COLO668 (cell line): ENCODE results near the gene RAPSN.

Experiments
- DNase-seq: peaks from one replicate; lab custom pipeline; 2025; ENCODE audit not compliant: unreplicated experiment; lab: John Stamatoyannopoulos, UW

Gene RAPSN

DNA sequence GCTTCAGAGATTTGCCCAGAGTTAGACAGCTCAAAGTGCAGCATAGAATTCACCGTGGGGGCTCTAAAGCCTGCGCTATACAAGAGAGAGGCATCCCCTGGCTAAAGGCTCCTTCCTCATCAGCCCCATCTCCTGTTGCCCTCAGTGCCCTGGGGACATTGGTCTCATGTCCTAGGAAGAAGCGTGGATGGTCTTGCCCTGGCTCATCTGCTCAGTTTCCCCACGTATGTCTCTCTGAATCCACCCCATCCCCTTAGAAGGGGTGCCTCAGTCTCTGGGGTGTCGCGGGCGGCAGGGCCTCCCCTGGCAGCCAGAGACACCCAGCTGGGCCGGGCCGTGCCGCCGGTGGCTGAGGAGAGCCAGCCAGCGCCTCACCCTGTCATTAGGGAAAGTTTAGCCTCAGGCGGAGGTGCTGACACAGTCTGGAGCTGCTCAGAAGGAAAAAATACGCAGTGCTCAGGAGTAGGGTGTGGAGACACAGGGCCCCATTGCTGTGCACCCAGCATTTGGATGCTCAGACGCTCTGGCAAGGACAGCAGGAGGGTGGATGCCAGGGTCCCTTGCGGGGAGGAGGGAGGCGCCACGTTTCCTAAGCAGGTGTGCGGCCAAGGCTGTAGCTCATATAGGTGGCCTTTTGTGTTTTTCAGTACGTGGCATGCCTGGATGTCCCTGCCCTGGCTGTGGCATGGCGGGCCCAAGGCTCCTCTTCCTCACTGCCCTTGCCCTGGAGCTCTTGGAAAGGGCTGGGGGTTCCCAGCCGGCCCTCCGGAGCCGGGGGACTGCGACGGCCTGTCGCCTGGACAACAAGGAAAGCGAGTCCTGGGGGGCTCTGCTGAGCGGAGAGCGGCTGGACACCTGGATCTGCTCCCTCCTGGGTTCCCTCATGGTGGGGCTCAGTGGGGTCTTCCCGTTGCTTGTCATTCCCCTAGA, 39.2 kb downstream of the RAPSN start:
- no peak for DNase-seq

DNA sequence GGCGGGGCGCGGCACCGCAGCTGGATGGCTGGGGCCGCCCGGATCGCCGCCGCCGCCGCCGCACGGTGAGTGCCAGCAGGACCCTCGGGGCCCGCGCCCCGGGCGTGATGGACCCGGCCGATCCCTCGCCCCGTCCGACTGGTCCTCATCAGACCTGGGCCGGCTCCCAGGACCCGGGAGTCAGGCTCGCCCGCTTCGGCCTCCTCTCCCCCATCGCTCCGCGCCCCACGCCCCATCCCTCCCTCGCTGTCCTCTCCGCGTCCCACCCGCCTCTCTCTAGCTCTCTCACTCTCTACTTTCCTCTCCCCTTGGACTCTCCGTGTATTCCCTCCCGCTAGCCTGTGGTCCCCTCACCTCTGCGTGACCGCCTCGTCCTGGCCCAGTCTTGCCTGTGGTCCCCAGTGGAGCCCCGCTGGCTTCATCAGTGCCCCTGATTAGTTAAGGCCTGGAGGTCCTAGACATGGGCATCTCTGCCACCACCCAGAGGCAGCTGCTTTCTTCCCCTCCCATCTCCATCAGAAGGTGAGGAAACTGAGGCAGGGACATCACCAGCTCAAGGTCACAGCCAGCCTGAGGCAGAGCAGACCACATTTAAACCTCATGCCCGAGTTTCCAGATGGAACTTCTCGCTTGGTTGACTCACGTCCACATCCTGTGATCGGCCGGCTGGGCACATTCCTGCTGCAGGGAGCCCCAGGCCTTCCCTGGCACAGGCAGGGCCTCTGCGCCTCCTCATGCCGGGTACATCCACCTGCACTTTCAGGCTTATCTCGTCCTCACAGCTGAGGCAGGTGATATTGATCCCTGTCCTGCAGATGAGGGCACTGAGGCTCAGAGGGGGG, 40.1 kb downstream of the RAPSN start:
- peak; percentile 57 for DNase-seq

DNA sequence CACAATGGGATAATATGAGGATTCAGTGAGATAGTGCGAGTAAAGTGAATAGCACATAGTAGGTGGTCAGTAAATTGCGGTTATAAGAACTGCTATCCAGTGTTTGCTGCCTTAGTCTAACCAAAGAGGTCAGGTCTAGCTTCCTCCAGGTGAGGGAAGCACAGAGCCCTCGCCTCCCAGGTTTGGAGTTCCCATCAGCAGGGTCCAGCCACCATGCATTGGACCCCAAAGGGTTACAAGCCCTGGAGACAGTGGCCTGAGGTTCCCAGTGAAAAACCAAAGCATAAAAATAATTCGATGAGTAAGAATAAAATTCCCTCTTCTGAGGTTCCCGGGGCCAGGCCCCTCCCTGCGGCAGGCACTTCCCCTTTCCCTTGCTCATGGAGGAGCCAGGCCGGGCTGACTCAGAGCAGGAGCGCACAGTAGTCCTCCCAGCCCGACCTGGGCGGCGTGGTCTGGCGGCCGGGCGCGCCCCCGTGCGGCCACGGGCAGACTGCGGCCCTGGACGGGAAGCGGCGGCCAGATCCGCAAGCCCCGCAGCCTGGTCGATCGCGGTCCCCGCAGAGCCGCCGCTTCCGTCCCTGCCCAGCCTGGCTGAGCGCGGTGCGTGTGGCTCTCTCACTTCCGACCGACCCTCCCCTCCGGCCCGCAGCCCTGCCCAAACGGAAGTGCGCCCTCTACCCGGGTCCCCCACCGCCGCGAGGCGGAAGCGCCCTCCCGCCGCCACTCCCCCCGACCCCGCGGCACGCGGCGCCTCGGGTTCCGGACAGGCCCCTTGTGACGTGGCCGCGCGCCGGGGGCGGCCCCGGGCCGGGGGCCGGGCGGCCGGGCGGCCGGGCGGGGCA, 41.0 kb downstream of the RAPSN start, which contains the start of gene SLC39A13:
TSS of gene SLC39A13 (plus strand) at position 845 of the 845 bp plus-strand sequence. CDS start 1,505 bp downstream, outside the sequence.
- DNase-seq = peak; percentile 97

DNA sequence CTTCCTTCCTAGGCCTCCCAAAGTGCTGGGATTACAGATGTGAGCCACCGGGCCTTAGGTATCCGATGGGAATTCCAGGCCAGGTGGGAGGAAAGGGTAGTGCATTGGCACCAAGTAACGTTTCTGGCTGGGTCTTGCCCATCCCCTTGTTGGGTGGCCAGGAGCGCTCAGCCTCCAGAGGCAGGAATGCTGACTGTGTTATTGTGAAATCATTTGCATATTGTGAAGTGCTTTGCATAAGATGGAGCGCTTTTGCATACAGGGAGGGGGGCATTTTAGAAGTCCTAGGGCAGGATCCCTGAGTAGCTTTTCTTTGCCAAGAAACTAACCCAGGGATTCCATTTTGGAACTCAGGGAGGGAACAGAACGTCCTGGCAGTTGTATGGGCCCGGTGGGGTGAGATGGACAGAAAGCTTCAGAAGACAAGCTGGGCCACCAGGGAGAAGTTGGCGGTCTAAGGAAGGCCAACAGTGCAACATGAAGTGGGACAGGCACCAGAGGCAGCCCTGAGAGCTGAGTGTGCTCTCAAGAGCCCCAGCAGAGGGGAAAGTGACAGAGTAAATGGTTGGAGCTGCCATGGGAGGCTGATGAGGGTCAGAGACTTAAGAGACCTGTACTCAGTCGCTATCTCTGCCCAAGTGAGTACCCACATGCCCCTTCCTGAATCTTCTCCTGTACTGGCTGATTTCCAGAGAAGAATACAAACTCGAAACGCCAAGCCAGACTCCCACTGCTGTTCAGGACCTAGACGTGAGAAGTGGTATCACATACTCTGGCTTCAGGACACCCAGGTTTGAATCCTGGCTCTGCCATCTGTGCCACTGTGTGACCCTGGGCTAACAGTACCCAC, 41.8 kb downstream of the RAPSN start:
- DNase-seq = no peak

DNA sequence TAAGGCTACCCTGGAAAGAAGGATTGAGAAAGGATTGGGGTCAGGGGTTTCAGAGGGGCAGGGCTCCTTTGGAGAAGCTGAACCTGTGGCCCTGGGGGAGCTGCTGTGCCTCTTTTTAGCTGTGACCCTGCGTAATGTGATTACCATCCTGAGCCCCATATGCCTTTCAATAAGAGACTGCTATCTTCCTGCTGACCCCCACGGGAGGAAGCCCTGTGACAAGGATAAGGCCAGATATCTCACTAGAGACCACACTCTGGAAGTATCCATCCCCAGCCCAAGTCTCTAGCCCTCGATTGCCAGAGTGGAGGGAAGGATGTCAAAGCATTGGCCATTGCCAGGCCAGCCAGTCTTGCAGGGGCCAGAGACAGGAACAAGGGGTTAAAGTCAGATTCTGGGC, 45.4 kb downstream of the RAPSN start:
- no peak for DNase-seq

DNA sequence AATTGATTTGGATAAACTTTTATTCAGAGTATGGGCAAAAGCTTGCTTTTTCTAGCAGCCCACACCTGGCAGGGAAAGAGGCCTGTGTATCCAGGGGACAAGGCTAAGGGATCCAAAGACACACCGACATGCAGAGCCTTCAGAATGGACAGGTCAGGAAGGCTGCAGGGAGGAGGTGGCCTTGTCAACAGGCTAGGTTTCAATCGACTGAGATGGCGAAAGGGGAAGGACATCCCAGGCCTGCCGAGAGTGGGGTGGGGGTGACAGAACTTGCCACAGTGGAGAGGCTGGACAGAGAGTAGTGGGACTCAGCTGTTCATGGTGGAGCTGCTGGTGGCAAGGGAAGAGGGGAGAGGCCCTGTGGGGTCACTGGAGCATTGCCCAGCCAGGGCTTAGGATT, 45.8 kb downstream of the RAPSN start:
- no peak for DNase-seq

DNA sequence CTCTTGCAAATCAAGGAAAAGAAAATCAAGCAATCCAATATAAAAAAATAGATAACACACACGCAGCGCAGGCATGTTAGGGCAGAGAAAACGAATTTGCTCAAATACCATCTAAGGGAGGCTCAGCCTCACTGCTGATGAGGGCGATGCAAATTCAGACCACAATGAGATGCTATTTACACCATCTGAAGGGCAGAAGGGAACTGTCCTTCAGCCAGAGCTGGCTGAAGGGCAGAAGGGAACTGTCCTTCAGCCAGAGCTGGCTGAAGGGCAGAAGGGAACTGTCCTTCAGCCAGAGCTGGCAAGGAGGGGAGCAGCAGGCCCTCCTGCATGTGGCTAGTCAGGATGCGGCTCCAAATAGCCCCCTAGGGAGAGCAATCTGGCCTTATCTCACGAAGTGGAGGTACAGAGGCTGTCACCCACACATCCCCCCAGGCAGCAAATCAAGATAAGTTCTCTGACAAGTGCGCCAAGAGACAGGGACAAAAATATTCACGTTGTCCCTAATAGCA, 48.1 kb downstream of the RAPSN start:
- no peak for DNase-seq

DNA sequence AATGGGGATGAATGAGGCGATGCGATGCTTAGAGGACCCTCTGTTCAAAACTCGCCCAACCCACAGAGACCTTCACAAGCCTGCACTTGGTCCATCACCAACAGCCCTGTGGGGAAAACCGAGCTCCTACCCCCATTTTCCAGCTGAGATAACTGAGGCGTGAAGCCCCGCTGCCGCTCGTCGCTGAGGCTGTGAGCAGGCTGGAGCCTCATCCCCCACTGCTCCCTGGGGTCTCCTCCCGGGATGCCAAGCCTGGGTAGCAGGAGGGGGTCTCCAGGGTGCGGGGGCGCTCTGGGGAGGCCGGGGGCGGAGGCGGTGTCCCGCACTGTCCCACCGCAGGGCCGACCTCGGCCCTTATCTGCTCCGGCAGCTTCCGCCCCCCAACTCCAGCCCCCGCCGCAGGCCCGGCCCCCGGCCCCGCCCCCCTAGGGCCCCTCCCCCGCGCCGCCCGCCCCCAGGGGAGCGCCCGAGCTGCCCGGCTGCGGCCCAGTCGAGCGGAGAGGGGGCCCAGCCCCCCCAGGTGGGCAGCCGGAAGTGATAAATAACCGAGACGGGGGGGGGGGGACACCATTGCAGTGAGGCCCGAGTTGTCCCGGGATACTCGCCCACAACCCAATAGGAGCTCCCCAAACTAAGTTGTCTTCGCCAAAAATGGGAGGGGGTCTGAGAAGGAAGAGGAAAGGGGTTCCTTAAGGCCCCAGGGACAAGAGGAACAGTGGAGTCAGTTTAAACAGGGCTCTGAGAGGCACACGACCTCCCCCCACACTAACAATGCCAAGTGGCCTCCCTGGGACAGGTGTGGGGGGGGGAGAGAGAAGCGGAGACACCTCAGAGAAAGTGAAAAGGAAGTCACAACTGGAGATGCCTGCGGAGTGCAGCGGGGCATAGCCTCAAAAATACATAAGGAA, 48.8 kb downstream of the RAPSN start:
- no peak for DNase-seq

DNA sequence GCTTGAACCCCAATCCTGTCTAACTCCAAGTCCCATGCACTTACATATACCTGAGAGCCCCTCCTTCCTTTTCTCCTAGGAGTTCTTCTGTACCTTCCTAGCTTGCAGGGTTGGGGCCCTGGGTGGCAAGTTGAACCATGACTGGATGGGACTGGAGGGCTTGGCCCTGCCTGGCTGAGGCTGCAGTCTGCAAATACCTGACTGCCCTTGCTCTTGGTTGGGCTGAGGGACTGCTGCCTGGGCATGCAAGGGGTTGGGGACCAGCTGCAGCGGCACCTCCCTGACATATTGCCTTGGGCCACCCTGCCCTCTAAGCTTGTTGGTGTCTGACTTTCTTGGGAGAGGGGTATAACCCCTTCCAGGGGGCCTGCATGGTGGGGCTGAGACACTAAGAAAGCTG, 50.4 kb downstream of the RAPSN start:
- DNase-seq = no peak

DNA sequence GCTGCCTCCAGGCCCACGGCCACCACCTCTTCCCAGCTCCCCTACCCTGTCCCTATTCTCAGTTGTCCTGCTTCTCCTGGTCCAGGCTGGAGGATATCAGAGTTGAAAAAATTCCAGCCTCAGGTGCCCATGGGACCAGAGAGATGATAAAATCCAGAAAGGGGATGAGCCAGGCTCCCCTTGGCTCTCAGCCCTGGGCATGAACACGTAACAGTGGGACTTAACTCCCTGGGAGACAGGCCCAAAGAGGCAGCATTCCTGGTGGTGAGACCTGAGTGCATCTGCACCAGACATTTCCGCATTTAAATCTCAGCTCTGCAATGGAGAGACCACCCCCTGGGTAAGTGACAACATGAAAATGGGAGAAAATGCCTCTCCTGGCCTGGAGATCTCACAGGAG, 50.9 kb downstream of the RAPSN start:
- DNase-seq = no peak

DNA sequence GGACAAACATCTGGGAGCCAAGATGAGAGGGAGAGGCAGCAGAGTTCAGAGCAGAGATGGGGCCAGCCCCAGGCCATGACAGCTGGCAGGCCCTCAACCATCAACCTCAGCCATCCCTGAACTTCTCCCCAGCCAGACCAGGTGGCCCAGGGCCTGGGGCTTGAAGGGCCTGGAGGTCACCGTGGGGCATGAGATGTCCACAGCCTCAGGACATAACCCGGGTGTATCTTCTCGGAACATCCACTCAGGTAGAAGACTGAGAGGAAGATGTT, 53.0 kb downstream of the RAPSN start:
- DNase-seq = no peak

DNA sequence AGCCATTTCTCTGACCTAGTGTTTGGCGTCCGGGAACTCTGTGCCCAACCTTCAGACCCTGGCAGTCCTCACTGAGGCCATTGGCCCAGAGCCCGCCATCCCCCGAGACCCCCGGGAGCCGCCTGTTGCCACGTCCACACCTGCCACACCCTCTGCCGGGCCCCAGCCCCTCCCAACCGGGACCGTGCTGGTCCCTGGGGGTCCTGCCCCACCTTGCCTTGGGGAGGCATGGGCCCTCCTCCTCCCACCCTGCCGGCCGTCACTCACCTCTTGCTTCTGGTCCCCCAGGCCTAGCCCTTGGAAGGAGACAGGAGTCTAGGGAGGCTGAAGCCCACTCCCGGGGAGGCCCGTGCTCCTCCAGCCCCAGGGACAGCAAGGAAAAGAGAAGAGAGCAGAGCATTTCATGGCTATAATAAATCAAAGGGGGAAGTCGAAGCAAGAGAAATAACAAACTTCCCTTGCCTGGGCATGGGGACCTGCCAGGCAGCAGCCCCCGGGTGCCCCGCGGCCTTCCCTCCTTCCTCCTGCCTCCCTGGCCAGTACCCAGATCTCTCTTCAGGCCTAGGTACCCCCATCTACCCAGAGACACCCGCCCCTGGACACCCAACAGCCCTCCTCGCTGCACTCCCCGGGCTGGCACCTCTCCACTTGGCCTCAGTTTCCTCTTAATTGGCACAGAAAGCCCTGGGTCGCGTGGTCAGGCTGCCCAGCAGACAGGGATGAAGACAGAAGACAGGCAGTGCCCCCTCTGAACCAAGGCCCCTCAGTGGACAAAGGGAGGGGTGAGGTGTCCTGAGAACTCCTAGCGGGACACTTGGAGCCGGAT, 53.5 kb downstream of the RAPSN start:
- DNase-seq = no peak

DNA sequence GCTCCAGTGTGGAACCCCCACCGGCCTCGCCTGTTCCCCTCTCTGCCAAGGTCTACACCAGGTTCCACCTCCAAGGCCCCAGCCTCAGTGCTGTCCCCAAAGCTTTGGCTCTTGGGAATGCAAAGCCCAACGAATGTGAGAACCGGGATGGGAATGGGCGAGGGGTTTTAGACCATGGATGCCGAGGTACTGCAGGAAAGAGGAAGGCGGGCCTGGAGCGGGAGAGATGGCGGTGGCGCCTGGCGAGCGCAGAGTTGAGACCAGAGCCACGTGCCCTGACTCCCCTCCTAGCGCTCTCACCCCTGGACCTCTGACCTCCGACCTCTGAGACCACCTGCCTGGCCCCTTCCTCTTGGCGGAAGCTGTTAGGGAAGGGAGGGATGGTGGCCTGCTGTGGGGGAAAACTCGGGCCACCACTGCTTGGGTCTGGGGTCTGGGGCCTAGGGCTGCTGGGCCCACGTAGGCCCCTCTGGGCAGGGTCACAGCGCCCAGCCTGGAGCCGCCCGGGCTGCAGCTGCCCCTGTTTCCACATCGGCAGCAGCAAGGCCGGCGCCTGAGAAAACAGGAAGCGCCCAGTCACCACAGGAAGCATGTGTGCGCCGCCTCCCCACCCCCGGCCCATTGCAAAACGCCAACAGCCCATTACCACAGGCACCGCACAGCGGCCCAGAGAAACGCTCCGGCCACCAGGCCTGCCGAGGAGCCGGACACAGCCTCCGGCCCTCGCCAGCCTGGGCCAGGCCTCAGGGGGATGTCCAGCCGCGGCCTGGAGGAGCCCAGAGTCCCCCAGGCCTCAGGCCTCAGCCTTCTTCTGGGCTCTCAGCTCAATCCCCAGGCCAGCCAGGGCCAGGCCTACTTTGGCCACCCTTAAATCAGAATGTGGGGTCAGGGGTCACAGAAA, 54.4 kb downstream of the RAPSN start:
- no peak for DNase-seq

DNA sequence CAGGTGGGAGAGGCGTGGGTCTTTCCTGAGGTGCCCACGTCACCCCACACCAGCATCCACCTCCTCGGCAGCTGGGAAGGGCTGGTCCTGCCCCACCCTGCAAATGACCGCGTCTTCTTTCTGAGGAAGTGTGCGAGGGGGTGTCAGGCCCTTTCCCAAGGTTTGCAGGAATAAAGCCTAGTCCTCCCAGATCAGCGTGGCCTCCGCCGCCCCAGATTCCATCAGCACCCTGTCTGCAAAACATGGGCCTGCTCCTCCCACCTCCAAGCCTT, 55.0 kb downstream of the RAPSN start:
- DNase-seq = no peak

DNA sequence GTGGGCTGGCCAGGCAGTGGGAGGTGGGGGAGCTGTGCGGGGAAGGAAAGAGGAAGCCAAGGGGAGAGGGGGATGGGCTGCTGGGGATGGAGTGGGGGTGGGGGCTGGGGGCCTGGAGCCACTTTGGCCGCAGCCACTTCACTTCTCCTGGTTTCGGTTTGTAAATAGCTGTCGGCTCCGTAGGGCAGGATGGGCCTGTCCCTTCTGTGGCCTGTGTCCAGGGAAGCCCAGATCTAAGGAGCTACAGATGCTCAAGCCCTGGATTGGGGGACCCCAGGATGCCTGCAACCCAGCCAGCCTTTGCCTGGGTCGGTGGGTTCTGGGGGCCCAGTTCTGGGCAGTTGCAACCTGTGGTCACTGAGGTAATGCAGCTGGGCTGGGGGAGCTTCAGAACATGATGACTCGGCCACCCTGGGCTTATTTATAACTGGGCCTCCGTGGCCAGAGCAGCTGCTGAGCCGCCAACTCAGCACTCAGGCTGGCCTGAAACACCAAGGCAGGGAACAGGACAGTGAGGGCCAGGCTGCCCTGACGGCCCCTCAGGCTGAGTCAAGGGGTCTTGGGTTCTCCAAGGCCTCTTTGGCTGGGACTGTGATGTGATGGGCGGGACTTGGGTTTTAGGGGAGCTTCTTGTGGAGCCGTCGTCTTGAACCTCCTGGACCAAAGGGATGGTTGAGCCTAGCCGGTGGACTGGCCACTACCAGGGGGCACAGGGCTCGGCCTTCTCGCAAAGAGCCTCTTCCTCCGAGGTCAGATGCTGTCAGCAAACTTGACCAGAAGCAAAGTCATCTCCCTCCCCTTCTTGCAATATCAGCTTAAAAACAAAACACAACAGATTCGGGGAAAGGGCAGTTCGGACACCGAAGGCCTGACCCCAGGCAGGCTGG, 55.5 kb downstream of the RAPSN start:
- DNase-seq = no peak

DNA sequence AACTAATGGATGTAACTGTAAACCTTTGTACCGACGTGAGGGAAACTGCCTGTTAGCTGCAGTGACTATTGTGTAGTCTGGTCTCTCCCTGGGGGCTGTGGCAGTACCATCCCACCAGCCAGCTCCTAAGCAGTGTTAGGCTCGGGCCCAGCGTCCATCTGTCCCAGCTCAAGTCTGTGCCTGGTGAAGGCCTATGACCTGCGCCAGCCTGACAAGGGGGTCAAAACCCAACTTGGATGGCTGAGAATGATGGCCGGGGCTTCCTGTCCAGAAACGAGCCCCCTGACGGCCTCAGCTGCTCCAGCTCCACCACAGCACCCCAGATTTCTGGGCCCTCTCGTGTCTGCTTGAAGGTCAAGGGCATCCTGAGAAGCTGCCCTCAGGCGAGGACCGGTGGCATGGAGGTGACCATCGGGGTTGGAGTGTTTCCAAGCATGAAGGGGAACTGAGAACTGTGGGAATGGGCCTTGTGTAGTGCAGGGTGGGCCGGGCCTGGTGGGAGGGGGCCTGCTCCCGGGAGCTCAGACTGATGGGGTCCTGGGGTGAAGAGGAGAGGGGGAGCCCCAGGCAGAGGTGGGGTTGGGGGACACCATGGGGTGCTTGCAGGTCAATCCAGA, 56.3 kb downstream of the RAPSN start:
- no peak for DNase-seq
